Activated CD4-positive, CD25-positive, alpha-beta regulatory T cell (primary cell): ENCODE data around the gene CHRNB1.

Source experiments
- DNase-seq, 4 experiments: peaks; one replicate each; lab custom pipeline; 2025; lab: John Stamatoyannopoulos, UW

CHRNB1 gene

DNA sequence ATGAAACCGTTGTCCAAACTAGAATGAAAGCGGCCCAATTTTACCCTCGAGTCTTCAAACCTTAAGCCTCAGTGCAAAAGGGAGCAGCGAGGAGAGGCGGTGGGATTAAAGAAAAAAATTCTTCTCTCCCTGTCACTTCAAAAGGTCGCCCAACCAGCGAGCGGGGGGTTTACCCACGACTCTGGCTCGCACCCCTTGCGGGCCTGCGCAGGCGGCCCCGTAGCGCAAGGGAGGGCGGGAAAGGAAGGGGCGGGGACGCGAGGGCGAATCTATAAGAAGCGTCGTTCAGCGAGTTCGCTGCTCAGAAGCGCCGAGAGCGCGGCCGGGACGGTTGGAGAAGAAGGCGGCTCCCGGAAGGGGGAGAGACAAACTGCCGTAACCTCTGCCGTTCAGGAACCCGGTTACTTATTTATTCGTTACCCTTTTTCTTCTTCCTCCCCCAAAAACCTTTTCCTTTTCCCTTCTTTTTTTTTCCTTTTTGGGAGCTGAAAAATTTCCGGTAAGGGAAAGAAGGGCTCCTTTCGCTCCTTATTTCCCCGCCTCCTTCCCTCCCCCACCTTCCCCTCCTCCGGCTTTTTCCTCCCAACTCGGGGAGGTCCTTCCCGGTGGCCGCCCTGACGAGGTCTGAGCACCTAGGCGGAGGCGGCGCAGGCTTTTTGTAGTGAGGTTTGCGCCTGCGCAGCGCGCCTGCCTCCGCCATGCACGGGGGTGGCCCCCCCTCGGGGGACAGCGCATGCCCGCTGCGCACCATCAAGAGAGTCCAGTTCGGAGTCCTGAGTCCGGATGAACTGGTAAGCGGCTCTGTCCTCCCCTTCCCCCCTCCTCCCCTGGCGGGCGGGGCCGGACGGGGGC, 39.4 kb downstream of the CHRNB1 start, which contains the start of gene POLR2A:
TSS of gene POLR2A (plus strand) at position 300 of the 852 bp plus-strand sequence.
- DNase-seq = peak; percentile 95 to 99 (median 96)

DNA sequence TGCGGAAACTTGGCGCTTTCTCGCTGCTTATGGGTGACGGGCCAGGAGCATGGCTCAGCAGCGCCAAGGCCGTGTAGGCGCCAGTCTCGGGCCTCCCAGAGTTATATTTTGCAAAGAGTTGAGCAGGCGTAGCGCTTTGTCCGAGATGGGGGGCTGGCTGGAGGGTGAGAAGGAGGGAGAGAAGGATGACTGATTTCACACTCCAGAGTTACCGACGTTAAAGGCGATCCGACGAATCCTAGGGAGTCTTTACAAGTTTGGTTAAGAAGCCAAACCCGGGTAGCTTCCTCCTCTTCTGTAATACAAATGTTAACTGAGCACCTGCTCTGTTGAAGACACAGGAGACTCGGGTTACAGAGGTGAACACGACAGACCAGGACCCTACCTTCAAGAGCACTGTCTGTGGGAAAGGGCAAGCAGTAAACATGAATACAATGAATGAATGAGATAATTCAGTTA, 40.1 kb downstream of the CHRNB1 start:
- no peak for DNase-seq

DNA sequence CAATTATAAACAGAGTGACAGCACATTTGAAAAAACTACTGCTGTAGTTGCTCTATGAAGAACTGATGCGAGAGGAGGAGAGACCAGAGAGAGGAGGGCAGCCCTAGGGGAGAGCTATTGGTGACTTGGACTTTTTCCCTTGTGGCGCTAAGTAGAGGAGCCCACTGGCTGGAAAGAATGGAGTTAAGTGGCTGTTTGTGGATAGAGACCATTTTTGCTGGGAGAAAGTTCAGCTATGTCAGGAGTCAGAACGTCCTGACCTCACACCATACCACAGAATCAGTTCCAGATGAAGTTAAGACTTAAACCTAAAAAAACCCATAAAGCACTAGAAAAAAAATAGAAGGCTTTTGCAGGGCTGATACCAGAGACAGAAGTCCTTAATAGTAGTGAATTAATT, 41.3 kb downstream of the CHRNB1 start:
- DNase-seq = no peak

DNA sequence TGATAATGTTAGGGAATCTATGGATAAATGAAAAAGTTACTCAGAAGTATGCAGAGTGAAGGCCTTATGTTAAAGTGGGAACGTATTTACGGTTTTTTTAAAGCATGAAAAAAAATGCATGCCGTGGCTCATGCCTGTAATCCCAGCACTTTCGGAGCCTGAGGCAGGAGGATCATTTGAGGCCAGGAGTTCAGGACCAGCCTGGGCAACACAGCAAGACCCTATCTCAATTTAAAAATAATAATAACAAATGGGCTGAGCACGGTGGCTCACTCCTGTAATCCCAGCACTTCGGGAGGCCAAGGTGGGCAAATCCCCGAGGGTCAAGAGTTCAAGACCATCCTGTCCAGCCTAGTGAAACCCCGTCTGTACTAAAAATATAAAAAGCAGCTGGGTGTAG, 45.3 kb downstream of the CHRNB1 start:
- DNase-seq = no peak

DNA sequence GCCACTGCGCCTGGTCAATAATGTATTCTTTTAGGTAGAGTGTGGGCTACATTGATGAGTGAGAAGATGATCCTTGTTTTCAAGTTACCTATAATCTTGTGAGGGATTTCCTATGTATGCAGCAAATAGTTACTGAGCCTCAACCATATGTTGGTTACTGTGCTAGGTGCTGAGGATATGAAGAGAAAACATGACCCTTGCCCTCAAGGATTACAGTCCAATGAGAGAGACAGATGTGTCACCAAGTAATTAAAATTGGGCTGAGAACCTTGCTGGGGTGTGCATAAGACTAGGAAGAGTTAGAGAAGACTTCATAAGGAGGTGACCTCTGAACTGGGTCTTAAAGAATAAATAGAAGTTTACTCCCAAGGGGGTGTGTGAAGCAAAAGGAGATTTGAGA, 46.7 kb downstream of the CHRNB1 start:
- DNase-seq = no peak

DNA sequence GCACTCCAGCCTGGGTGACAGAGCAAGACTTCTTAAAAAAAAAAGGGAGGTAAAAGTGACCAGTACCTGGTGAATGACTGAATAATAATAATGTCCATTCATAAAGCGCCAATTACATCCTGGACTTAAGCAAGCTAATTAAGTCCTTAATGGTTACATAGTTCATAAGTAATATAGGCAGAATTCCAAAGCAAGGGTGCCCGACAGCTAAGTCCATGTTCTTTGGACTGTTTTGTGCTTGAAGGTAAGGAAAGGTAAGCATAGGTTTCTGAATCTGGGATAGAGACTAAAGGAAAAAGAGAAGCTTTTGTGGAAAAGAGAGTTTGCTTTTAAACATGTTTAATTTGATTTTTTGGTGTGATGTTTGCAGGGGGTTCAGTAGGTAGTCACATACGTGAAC, 49.1 kb downstream of the CHRNB1 start:
- DNase-seq = no peak

GRCh38 chr17:7495906-7496434, 51.1 kb downstream of the CHRNB1 start:
- no peak for DNase-seq

DNA sequence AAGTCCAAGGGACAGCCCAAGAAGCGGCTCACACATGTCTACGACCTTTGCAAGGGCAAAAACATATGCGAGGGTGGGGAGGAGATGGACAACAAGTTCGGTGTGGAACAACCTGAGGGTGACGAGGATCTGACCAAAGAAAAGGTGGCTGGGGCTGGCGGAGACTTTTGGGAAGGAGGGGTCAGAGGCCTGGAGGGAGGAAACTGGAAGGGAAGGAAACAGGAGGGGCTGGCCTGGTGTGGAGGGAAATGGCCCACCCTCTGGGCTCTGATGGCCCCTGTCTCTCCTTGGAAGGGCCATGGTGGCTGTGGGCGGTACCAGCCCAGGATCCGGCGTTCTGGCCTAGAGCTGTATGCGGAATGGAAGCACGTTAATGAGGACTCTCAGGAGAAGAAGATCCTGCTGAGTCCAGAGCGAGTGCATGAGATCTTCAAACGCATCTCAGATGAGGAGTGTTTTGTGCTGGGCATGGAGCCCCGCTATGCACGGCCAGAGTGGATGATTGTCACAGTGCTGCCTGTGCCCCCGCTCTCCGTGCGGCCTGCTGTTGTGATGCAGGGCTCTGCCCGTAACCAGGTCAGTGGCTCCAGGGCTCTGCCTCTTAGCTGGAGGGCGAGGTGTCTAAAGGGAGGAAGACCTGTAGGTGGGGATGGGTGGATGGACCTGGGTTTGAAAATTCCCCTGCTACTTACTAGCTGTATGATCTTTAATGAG, 51.8 kb downstream of the CHRNB1 start:
- no peak for DNase-seq

DNA sequence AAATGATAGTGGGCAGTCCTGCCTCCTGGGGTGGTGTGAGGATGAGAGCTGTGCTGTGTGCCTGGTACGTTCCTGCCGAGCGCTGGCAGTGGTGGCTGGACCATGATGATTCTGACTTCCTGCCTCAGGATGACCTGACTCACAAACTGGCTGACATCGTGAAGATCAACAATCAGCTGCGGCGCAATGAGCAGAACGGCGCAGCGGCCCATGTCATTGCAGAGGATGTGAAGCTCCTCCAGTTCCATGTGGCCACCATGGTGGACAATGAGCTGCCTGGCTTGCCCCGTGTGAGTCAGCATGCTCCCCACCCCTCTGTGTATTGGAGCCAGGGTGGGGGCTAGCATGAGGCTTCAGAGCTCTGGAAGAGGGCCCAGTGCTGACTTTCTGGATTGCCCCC, 52.4 kb downstream of the CHRNB1 start:
- no peak for DNase-seq

DNA sequence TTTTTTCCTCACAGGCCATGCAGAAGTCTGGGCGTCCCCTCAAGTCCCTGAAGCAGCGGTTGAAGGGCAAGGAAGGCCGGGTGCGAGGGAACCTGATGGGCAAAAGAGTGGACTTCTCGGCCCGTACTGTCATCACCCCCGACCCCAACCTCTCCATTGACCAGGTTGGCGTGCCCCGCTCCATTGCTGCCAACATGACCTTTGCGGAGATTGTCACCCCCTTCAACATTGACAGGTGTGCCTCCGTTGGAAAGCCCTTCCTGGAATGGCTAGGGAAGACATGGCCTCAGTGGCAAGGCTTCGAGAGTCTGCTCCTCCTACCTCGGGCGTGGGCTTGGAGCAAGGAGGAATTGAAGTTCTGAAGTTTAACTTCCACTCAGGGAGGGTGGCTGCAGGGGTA, 52.8 kb downstream of the CHRNB1 start:
- no peak for DNase-seq

DNA sequence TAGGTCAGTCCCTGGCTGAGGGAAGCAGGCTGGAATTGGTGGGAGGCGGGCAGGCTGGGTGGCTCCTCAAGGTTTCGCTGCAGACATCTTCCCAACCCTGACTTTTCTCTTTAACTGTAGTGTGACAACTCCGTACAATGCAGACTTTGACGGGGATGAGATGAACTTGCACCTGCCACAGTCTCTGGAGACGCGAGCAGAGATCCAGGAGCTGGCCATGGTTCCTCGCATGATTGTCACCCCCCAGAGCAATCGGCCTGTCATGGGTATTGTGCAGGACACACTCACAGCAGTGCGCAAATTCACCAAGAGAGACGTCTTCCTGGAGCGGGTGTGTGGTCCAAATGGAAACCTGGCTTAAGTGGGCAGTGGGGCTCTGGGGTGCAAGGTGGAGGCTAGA, 54.3 kb downstream of the CHRNB1 start:
- no peak for DNase-seq

- no peak for DNase-seq
Measured at GRCh38 chr17:7501729-7502128, 56.9 kb downstream of the CHRNB1 start.

GRCh38 chr17:7502171-7502847, 57.4 kb downstream of the CHRNB1 start:
- no peak for DNase-seq

GRCh38 chr17:7502987-7503386, 58.1 kb downstream of the CHRNB1 start:
- DNase-seq = no peak

DNA sequence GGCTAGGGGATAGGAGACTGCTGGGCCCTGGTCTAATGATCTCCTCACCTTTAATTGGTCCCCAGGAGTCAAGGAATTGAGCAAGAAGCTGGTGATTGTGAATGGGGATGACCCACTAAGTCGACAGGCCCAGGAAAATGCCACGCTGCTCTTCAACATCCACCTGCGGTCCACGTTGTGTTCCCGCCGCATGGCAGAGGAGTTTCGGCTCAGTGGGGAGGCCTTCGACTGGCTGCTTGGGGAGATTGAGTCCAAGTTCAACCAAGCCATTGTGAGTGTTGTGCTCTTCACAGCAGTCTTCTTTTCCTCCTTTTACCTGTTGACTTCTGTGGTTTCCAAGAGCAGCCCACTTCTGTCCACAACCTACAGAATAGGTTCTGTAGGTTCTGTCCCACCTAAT, 58.7 kb downstream of the CHRNB1 start:
- no peak for DNase-seq
